Measurements from ENCODE around the gene MME. TPM values are rescaled to one million over a fixed set of nuclear protein-coding genes. Genes with fewer than 3 reads are reported as not detected.

Gene MME
- total RNA-seq, result not detected

DNA sequence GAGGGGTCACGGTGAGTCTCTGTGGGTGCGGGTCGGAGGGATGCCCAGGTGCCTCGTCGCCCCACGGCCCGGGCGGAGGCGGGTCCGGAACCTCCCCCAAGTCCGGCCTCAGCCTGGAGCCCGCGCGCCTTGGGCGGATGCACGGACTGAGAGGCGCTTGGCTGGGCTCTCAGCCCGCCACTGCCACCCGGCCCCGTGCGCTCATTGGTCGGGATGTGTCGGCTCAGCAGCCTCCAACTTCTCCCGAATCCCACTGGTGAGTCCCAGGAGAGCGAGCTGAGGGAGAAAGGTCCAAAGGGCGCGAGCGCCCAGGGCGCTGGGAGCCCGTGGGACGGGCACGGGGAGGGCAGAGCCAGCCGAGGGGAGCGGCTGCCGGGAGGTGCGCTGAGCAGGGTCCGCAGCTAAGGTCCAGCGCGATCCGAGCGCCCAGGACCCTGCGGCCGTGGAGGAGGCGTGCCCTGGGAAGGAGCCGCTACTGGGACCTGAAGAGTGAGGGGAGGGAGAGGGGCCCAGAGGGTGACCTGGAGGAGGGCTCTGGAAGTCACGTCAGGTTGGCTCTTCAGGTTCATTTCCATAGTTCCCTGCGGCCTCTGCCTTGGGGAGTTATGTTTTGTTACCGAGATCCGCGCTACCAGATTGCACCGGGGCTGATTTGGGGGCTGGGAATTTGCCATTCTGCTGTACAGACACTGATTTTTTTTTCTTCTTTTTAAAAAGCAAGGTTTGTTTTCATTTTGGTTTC, at the start of gene MME:
MME (plus strand) TSS at position 574 of the 742 bp plus-strand sequence. CDS start 3,849 bp downstream, outside the sequence.
- H3K9me3 Mint-ChIP-seq, result peaks cover 4% of the 10 kb centered on the region
- H3K36me3 Mint-ChIP-seq, result no peaks in the 10 kb centered on the region
- peak within 1 kb of the TSS; percentile 51 for H3K4me3 Mint-ChIP-seq
- peak; percentile 3 for DNase-seq
- peaks cover 53% of the 10 kb centered on the region for H3K27me3 Mint-ChIP-seq
- H3K4me1 Mint-ChIP-seq, result peaks cover 8% of the 10 kb centered on the region
- no peak within 1 kb of the TSS for H3K27ac Mint-ChIP-seq

DNA sequence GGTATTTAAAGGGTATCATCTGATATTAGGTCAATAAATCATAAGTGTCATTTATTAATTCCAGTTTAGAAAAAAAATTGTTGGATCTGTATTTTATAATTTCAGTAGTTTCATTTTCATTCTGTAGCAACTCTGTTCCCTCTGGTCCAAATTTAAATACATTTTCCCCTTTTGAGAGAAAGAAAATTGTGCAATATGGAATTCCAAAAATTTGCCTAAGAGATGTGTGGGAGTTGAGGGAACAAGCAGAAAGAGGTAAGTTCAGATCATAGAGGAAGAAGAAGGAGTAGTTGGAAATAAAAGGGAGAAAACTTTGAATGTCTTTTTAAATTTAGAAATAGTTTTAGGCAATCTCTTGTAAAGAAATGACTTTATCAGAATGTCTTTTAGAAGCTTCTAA, 48.9 kb upstream of the MME start:
- Mint-ChIP-seq H3K4me3 (no peak overlapping the region), H3K9me3 (peaks cover 4% of the 10 kb centered on the region), H3K4me1 (no peaks in the 10 kb centered on the region)

DNA sequence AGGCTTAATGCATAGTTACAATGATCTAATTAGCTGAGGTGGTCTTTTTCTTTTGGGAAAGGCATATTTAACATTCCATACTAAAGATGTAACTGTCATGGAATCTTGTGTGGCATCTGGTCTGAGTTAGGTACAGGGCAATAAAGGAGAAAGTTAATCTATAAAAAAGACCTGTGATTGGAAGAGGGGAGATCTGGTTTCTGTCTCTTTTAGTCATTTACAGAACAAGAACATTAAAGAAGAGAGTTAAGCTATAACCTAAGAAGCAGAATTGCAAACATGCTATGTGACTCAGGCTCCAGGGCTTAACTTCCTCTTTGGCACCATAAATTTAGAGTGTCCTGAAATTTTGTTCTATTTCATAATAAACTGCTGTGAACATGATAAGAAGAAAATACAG, 47.2 kb upstream of the MME start:
- DNase-seq, result no peak
- no peak overlapping the region for H3K27ac Mint-ChIP-seq
- H3K4me1 Mint-ChIP-seq, result no peaks in the 10 kb centered on the region
- H3K9me3 Mint-ChIP-seq, result peaks cover 4% of the 10 kb centered on the region
- no peaks in the 10 kb centered on the region for H3K27me3 Mint-ChIP-seq
- no peak overlapping the region for H3K4me3 Mint-ChIP-seq
- H3K36me3 Mint-ChIP-seq, result no peaks in the 10 kb centered on the region

More for the DNA sequence above, 48.9 kb upstream of the MME start:
- H3K27me3 Mint-ChIP-seq, result no peaks in the 10 kb centered on the region
- no peaks in the 10 kb centered on the region for H3K36me3 Mint-ChIP-seq
- no peak overlapping the region for H3K27ac Mint-ChIP-seq
- no peak for DNase-seq

DNA sequence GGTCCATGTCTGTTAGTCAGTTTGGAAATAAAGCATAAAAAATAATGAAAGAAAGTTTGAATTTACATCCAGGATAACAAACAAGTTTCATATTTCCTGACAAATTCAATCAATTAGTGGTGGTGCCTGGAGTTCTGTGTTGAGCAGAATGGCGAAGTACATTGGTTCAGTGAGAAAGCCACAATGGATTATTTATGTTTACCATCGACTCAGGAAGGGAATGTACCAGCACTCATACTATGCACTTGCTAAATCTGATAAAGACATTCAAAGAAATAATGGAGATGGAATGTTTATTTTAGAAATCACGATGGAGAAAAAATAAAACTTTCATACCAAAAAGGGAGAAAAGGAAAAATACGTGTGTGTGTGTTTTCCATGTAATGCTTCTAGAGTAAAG, 45.3 kb upstream of the MME start:
- H3K27me3 Mint-ChIP-seq, result no peaks in the 10 kb centered on the region
- H3K4me1 Mint-ChIP-seq, result no peaks in the 10 kb centered on the region
- H3K9me3 Mint-ChIP-seq, result no peaks in the 10 kb centered on the region
- no peaks in the 10 kb centered on the region for H3K36me3 Mint-ChIP-seq
- no peak overlapping the region for H3K27ac Mint-ChIP-seq
- no peak for DNase-seq
- H3K4me3 Mint-ChIP-seq, result no peak overlapping the region

DNA sequence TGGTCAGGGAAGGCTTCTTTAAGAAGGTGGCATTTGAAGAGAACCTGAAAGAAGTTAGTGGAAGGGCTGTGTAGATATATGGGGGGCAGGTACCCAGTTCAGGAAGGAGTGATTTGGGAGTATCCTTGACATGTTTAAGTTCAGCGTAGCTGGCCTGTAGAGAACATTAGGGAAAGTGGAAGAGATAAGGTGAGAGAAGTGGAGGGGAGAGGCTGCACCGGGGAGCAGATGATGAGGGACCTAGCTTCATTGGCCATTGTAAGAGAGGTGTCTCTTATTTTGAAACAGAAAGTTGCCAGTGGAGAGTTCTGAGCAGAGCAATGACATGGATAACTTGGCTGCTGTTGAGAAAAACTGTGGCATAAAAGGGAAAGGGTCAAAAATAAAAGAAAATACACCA, 44.6 kb upstream of the MME start:
- Mint-ChIP-seq H3K4me1 (no peaks in the 10 kb centered on the region), H3K9me3 (no peaks in the 10 kb centered on the region), H3K27ac (no peak overlapping the region), H3K4me3 (no peak overlapping the region), H3K36me3 (no peaks in the 10 kb centered on the region), H3K27me3 (no peaks in the 10 kb centered on the region)
- no peak for DNase-seq

DNA sequence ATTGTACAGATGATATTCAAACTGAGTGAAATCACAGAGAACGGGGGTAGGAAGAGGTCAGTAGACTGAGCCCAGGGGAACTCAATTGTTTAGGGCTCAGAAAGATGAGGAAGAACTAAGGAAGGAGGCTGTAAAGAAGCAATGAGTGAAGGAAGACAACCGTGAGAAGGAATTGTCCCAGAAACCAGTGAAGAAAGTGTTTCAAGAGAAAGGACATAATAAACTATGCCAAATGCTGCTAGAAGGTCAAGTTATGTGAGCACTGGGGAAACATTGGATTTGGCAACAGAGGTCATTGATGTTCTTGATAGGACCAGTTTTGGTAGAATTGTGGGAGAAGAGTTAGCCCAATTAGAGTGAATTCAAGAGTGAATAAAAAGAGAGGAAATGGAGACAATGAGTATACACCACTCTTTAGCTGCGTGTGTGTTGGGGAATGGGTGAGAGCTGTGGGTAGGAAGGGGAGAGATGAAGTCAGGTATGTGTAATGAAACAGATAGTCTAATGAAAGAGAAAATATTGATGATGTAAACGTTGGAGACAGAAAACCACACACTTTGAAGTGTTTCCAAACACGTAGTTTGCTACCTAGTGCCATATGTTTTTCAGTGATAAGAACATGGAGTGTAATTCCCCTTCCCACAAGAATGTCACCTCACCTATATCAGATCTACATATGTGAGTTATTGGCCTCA, 42.5 kb upstream of the MME start:
- Mint-ChIP-seq H3K27ac (no peak overlapping the region), H3K27me3 (no peaks in the 10 kb centered on the region), H3K9me3 (no peaks in the 10 kb centered on the region), H3K36me3 (no peaks in the 10 kb centered on the region), H3K4me3 (no peak overlapping the region), H3K4me1 (no peaks in the 10 kb centered on the region)
- DNase-seq, result no peak

DNA sequence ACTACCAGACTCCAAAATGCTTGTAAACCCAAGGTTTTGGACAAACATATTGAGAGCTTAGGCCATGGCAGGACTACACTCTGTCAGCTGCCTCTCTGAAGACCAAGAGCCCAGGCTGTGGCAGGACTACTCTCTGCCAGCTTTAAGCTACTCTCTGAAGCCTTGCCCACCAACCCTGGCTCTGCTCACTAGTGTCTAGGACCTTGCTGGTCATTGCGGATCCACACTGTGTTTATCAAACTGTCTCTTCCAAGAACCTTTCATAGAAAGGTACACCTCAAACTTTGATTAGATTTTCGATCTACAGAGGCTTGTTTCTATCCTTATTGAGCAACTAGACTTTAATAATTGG, 41.9 kb upstream of the MME start:
- H3K4me1 Mint-ChIP-seq, result no peaks in the 10 kb centered on the region
- no peaks in the 10 kb centered on the region for H3K9me3 Mint-ChIP-seq
- no peak overlapping the region for H3K27ac Mint-ChIP-seq
- no peaks in the 10 kb centered on the region for H3K27me3 Mint-ChIP-seq
- no peak overlapping the region for H3K4me3 Mint-ChIP-seq
- H3K36me3 Mint-ChIP-seq, result no peaks in the 10 kb centered on the region
- no peak for DNase-seq

DNA sequence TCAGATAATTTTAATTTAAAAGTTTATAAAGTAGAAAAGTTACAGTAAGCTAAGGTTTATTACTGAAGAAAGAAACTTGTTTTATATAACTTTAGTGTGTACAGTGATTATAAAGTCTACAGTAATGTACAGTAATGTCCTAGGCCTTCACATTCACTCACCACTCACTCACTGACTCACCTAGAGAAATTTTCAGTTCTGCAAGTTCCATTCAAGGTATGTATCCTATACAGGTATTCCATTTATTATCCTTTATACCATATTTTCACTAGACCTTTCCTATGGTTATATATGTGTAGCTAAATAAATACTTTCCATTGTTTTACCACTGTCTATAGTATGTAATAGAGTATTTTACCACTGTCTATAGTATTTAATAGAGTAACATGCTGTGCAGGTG, 33.2 kb upstream of the MME start:
- Mint-ChIP-seq H3K27ac (no peak overlapping the region), H3K9me3 (peaks cover 3% of the 10 kb centered on the region), H3K36me3 (no peaks in the 10 kb centered on the region), H3K4me3 (no peak overlapping the region), H3K27me3 (no peaks in the 10 kb centered on the region), H3K4me1 (no peaks in the 10 kb centered on the region)
- DNase-seq, result no peak

DNA sequence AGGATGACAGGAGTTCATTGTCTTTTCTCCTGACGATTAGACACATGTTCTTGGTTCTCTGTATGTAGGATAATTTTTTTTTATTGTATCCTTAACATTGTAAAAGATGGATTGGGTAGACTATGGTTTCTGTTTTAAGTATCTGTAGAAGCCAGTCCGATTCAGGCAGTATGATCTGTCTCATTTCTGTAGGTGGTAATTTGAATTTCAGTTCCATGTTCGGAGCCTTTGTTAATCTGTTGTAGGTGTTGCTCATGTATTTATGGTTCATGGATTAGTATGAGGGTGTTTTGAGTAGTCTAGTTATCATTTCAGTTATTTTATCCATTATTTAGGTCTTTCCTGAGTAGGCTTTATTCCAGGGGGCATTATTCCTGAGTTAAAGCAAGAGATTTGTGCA, 32.4 kb upstream of the MME start:
- DNase-seq, result no peak
- Mint-ChIP-seq H3K4me3 (no peak overlapping the region), H3K27me3 (no peaks in the 10 kb centered on the region), H3K27ac (no peak overlapping the region), H3K4me1 (no peaks in the 10 kb centered on the region), H3K36me3 (no peaks in the 10 kb centered on the region), H3K9me3 (peaks cover 4% of the 10 kb centered on the region)

DNA sequence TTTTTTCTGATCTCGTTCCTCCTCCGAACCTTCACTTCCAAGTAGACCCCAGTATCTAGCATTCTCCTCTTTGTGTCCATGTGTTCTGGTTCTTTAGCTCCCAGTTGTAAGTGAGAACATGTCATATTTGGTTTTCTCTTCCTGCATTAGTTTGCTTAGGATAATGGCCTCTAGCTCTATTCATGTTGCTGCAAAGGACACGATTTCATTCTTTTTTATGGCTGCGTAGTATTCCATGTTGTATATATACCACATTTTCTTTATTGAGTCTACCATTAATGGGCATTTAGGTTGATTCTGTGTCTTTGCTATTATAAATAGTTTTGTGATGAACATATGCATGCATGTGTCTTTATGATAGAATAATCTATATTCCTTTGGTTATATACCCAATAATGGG, 30.2 kb upstream of the MME start:
- H3K36me3 Mint-ChIP-seq, result no peaks in the 10 kb centered on the region
- H3K4me1 Mint-ChIP-seq, result no peaks in the 10 kb centered on the region
- no peak for DNase-seq
- no peaks in the 10 kb centered on the region for H3K27me3 Mint-ChIP-seq
- H3K4me3 Mint-ChIP-seq, result no peak overlapping the region
- no peak overlapping the region for H3K27ac Mint-ChIP-seq
- H3K9me3 Mint-ChIP-seq, result peaks cover 13% of the 10 kb centered on the region

DNA sequence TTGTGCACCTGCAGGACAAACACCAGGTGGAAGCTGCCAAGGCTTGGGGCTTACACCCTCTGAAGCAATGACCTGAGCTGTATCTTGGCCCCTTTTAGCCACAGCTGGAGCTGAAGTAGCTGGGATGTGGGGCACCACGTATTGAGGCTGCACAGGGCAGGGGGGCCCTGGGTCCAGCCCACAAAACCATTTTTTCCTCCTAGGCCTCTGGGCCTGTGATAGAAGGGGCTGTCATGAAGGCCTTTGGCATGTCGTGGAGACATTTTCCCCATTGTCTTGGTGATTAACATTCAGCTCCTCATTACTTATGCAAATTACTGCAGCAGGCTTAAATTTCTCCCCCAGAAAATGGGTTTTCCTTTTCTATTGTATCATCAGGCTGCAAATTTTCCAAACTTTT, 27.6 kb upstream of the MME start:
- no peak overlapping the region for H3K27ac Mint-ChIP-seq
- DNase-seq, result no peak
- no peaks in the 10 kb centered on the region for H3K36me3 Mint-ChIP-seq
- no peaks in the 10 kb centered on the region for H3K4me1 Mint-ChIP-seq
- H3K27me3 Mint-ChIP-seq, result no peaks in the 10 kb centered on the region
- peaks cover 13% of the 10 kb centered on the region for H3K9me3 Mint-ChIP-seq
- no peak overlapping the region for H3K4me3 Mint-ChIP-seq

DNA sequence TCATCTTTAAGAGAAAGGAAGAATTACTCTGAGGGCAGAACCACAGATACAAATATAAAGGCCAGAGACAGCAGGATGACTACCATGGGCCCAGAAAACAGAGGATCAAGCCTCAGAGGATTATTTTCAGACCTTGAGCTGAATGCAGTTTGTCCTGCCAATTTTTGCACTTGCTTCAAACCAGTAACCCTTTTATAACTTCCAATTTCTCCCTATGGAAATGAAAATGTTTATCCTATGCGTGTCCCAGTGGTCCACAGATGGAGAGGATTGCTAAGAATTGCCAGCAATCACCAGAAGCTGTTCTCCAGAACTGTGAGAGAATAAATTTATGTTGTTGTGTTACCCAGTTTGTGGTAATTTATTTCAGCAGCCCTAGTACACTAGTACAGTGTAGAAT, 26.4 kb upstream of the MME start:
- H3K4me3 Mint-ChIP-seq, result no peak overlapping the region
- H3K36me3 Mint-ChIP-seq, result no peaks in the 10 kb centered on the region
- no peak overlapping the region for H3K27ac Mint-ChIP-seq
- no peak for DNase-seq
- no peaks in the 10 kb centered on the region for H3K4me1 Mint-ChIP-seq
- no peaks in the 10 kb centered on the region for H3K27me3 Mint-ChIP-seq
- H3K9me3 Mint-ChIP-seq, result peaks cover 13% of the 10 kb centered on the region

DNA sequence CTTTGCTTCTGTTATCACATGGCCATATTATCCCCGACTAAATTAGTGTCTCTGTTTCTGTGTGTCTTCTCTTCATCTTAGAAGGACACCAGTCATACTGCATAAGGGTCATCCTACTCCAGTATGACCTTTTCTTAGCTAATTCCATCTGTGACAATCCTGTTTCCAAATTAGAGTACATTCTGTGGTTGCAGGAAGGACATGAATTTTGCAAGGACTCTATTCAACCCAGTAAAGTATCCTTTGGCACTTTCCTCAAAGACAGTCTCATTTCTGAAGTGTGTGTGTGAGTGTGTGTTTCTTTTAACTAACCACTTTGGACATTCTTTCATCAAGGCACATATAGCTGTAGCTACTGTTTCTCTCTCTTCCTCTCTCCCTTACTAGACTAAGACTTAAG, 15.2 kb upstream of the MME start:
- Mint-ChIP-seq H3K27ac (no peak overlapping the region), H3K4me1 (no peaks in the 10 kb centered on the region), H3K27me3 (no peaks in the 10 kb centered on the region), H3K36me3 (no peaks in the 10 kb centered on the region), H3K9me3 (peaks cover 3% of the 10 kb centered on the region), H3K4me3 (no peak overlapping the region)
- no peak for DNase-seq

DNA sequence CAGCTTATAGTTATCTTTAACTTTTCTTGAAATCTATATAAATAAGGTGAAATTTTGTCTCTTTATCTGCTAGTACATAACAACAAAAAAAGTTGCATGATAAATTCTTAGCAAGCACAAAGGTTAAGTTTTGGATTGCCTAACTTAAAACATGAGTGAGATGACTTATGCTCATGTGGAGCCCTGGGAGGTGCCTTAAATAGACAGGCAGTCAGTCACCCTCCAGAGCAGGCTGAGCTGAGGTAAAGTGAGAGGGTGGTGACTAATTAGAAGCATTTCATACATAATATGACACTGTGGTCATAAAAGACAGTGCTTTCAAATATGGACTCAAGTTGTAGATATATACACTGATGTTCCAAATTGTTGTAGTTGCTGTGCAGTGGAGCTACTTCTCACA, 14.6 kb upstream of the MME start:
- DNase-seq, result no peak
- no peaks in the 10 kb centered on the region for H3K27me3 Mint-ChIP-seq
- peaks cover 3% of the 10 kb centered on the region for H3K9me3 Mint-ChIP-seq
- H3K4me3 Mint-ChIP-seq, result no peak overlapping the region
- H3K4me1 Mint-ChIP-seq, result no peaks in the 10 kb centered on the region
- H3K36me3 Mint-ChIP-seq, result no peaks in the 10 kb centered on the region
- no peak overlapping the region for H3K27ac Mint-ChIP-seq

DNA sequence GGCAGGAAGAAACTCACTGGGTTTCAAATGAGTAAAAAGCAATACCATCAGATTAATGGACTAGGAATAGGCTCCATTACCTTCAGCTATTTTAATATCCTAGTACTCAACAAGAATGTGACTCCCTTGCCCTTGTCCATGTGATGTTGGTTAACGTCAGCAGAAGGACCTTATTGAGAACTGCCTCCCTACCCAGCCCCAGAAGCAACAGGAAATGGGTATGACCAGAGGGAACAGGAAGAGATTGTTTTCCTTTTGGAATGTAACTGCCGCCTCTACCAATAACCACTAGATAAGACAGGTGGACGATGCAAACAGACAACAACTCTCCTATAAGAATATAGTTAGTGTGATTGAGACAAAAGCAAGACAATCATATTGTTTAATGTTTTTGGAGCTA, 10.4 kb upstream of the MME start:
- H3K4me1 Mint-ChIP-seq, result no peaks in the 10 kb centered on the region
- no peak overlapping the region for H3K4me3 Mint-ChIP-seq
- no peak for DNase-seq
- H3K36me3 Mint-ChIP-seq, result no peaks in the 10 kb centered on the region
- no peak overlapping the region for H3K27ac Mint-ChIP-seq
- H3K9me3 Mint-ChIP-seq, result peaks cover 2% of the 10 kb centered on the region
- no peaks in the 10 kb centered on the region for H3K27me3 Mint-ChIP-seq

DNA sequence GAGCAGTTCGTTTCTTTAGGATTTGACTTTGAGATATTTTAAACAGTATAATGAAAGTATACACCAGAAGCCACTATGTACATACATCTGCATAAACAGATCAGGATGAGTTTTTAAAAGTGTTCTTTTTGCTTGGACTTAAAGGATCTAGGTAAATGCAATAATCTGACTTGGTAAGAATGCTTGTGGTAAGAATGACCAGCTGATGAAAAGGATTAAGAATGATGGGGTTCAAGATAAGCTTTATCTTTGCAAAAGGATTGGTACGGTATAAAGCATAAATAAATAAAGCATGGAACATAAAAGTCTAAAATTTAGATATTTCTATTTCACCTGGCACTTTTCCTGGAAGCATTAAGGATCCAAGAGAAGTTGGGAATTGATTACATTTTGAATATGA, 9.8 kb upstream of the MME start:
- Mint-ChIP-seq H3K4me1 (no peaks in the 10 kb centered on the region), H3K4me3 (no peak overlapping the region), H3K27me3 (no peaks in the 10 kb centered on the region), H3K9me3 (peaks cover 2% of the 10 kb centered on the region), H3K27ac (no peak overlapping the region), H3K36me3 (no peaks in the 10 kb centered on the region)
- no peak for DNase-seq

All from activated naive CD8-positive, alpha-beta T cell treated with anti-CD3 and anti-CD28 coated beads for 36 hours (primary cell).